ENCODE results near the gene TJAP1.

DNA sequence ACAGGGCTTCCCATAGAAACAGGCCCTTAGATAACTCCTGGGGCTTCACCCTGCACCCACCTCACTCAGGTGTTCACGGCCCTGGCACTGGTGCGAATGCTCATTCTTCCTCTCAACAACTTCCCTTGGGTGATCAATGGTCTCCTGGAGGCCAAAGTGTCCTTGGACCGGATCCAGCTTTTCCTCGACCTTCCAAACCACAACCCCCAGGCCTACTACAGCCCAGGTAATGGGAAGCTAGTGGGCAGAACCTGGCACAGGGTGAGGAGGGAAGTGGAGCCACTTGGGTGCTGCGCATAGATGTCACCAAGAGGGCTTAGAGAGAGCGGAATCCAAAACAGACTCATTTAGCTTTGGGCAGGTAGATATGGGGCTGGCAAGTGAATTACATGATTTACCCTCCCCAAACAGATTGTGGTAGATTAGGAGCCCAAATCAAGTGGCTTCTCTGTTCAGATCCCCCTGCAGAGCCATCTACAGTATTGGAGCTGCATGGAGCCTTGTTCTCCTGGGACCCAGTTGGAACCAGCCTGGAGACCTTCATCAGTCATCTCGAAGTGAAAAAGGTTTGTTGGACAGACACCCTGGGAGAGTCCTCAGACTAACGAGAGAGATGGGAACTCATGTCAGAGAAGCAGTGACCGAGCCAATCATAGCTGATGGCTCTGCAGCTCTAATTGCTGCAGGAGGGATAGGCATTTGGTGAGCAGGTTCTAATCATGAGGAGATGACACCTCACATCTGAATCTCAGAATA, 41.5 kb upstream of the TJAP1 start:
- TF ChIP-seq, protein P1, sequence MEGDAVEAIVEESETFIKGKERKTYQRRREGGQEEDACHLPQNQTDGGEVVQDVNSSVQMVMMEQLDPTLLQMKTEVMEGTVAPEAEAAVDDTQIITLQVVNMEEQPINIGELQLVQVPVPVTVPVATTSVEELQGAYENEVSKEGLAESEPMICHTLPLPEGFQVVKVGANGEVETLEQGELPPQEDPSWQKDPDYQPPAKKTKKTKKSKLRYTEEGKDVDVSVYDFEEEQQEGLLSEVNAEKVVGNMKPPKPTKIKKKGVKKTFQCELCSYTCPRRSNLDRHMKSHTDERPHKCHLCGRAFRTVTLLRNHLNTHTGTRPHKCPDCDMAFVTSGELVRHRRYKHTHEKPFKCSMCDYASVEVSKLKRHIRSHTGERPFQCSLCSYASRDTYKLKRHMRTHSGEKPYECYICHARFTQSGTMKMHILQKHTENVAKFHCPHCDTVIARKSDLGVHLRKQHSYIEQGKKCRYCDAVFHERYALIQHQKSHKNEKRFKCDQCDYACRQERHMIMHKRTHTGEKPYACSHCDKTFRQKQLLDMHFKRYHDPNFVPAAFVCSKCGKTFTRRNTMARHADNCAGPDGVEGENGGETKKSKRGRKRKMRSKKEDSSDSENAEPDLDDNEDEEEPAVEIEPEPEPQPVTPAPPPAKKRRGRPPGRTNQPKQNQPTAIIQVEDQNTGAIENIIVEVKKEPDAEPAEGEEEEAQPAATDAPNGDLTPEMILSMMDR (IDR thresholded peaks at IDR 0.05; ENCODE audit: low read length): no peak
- TF ChIP-seq EZH2 (IDR thresholded peaks at IDR 0.05; ENCODE audit: borderline replicate concordance, low read length): no peak

Measured in OCI-LY1 (cell line).